Measurements from ENCODE around the gene CPSF4.

GRCh38 chr7:99449326-99449725 is 10.6 kb downstream of the CPSF4 start:
- no peak for TF ChIP-seq CTCF (IDR thresholded peaks at IDR 0.05)
- no peak for TF ChIP-seq POLR2A (IDR thresholded peaks at IDR 0.05)
- no peak for TF ChIP-seq POLR2AphosphoS5 (IDR thresholded peaks at IDR 0.05)
